DOHH2 (cell line): ENCODE results near the gene PPP1R36.

ENCODE experiments used
- EZH2phosphoT487 ChIP-seq: fragments of 200-600 bp; sonication (generic); IDR thresholded peaks from 2 replicates; pipeline ENCODE4 v1.6.1; 2017; ENCODE audit warnings: borderline replicate concordance, mild to moderate bottlenecking, antibody characterized with exemption, low read length, moderate library complexity, mixed read lengths
- TF ChIP-seq, protein P1 (sequence below): fragments of 200-600 bp; sonication (generic); IDR thresholded peaks from one replicate; pipeline ENCODE4 v1.5.1; 2014; ENCODE audit warnings: antibody characterized with exemption, mild to moderate bottlenecking, low read depth, low read length; ENCODE audit not compliant: poor library complexity, severe bottlenecking

DNA sequence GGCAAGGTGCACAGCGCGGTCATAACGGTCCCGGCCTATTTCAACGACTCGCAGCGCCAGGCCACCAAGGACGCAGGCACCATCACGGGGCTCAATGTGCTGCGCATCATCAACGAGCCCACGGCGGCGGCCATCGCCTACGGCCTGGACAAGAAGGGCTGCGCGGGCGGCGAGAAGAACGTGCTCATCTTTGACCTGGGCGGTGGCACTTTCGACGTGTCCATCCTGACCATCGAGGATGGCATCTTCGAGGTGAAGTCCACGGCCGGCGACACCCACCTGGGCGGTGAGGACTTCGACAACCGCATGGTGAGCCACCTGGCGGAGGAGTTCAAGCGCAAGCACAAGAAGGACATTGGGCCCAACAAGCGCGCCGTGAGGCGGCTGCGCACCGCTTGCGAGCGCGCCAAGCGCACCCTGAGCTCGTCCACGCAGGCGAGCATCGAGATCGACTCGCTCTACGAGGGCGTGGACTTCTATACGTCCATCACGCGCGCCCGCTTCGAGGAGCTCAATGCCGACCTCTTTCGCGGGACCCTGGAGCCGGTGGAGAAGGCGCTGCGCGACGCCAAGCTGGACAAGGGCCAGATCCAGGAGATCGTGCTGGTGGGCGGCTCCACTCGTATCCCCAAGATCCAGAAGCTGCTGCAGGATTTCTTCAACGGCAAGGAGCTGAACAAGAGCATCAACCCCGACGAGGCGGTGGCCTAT, 8.3 kb upstream of the PPP1R36 start:
- TF ChIP-seq, protein P1, sequence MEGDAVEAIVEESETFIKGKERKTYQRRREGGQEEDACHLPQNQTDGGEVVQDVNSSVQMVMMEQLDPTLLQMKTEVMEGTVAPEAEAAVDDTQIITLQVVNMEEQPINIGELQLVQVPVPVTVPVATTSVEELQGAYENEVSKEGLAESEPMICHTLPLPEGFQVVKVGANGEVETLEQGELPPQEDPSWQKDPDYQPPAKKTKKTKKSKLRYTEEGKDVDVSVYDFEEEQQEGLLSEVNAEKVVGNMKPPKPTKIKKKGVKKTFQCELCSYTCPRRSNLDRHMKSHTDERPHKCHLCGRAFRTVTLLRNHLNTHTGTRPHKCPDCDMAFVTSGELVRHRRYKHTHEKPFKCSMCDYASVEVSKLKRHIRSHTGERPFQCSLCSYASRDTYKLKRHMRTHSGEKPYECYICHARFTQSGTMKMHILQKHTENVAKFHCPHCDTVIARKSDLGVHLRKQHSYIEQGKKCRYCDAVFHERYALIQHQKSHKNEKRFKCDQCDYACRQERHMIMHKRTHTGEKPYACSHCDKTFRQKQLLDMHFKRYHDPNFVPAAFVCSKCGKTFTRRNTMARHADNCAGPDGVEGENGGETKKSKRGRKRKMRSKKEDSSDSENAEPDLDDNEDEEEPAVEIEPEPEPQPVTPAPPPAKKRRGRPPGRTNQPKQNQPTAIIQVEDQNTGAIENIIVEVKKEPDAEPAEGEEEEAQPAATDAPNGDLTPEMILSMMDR, result no peak
- no peak for TF ChIP-seq EZH2phosphoT487
